ENCODE results near the gene LAIR1.

- TF ChIP-seq CTCF (conservative IDR thresholded peaks at IDR 0.05; ENCODE audit: low read length) (no peak), EZH2phosphoT487 (IDR thresholded peaks at IDR 0.05; ENCODE audit: borderline replicate concordance, low read depth, low read length) (no peak)
Observed at GRCh38 chr19:54354761-54355160, 10.0 kb downstream of the LAIR1 start.
